Glutamatergic neuron (in vitro differentiated cells): ENCODE results near the gene DPM3. TPM values are rescaled to one million over a fixed set of nuclear protein-coding genes. Genes with fewer than 3 reads are reported as not detected.
A peak's percentile ranks its signal among the peaks of the same experiment; 100 is the strongest.

Experiments
- DNase-seq: peaks from one replicate; pipeline ENCODE4 v3.0.0; 2022
- H3K27ac Mint-ChIP-seq: one replicate; pipeline ENCODE4 v1.8.0; 2020; ENCODE audit warnings: mild to moderate bottlenecking, mixed read lengths, inconsistent platforms; ENCODE audit not compliant: unreplicated experiment
- H3K27me3 Mint-ChIP-seq: one replicate; pipeline ENCODE4 v1.8.0; 2020; ENCODE audit warnings: mild to moderate bottlenecking, moderate library complexity, mixed read lengths, inconsistent platforms; ENCODE audit not compliant: unreplicated experiment
- H3K36me3 Mint-ChIP-seq: one replicate; pipeline ENCODE4 v1.8.0; 2020; ENCODE audit warnings: mild to moderate bottlenecking, mixed read lengths, inconsistent platforms; ENCODE audit not compliant: unreplicated experiment
- H3K4me1 Mint-ChIP-seq: one replicate; pipeline ENCODE4 v1.8.0; 2020; ENCODE audit warnings: mild to moderate bottlenecking, low read depth, mixed read lengths, inconsistent platforms; ENCODE audit not compliant: unreplicated experiment
- H3K4me3 Mint-ChIP-seq: one replicate; pipeline ENCODE4 v1.8.0; 2020; ENCODE audit warnings: mild to moderate bottlenecking, mixed read lengths, inconsistent platforms; ENCODE audit not compliant: unreplicated experiment
- H3K9me3 Mint-ChIP-seq: one replicate; pipeline ENCODE4 v1.8.0; 2020; ENCODE audit warnings: mild to moderate bottlenecking, moderate library complexity, mixed read lengths, inconsistent platforms; ENCODE audit not compliant: unreplicated experiment
- total RNA-seq: library from RNA; stranded (reverse); fragmentation: NEBNext Ultra II Directional; extraction: Animal tissue kit (Norgen Biotek cat#: 25700); gene quantifications from one replicate; pipeline ENCODE4 v1.2.1, GENCODE V29; 2021; ENCODE audit not compliant: unreplicated experiment
- TF ChIP-seq, protein P1 (sequence below): fragments of 200-600 bp; sonication (generic); IDR thresholded peaks from one replicate; pipeline ENCODE4 v1.5.0; 2021; ENCODE audit not compliant: partially characterized antibody, unreplicated experiment

Gene DPM3
- total RNA-seq, 1 donor from 2014 or later: 27.7 TPM

GRCh38 chr1:155127105-155127966, 13.0 kb downstream of the DPM3 start, which contains the start of gene EFNA1:
EFNA1 (plus strand) TSS chr1:155127876; CDS start chr1:155127978, 102 bp downstream.
- H3K27me3 Mint-ChIP-seq: peaks cover 26% of the 10 kb centered on the region
- H3K4me3 Mint-ChIP-seq: peak within 1 kb of the TSS; percentile 90
- TF ChIP-seq, protein P1, sequence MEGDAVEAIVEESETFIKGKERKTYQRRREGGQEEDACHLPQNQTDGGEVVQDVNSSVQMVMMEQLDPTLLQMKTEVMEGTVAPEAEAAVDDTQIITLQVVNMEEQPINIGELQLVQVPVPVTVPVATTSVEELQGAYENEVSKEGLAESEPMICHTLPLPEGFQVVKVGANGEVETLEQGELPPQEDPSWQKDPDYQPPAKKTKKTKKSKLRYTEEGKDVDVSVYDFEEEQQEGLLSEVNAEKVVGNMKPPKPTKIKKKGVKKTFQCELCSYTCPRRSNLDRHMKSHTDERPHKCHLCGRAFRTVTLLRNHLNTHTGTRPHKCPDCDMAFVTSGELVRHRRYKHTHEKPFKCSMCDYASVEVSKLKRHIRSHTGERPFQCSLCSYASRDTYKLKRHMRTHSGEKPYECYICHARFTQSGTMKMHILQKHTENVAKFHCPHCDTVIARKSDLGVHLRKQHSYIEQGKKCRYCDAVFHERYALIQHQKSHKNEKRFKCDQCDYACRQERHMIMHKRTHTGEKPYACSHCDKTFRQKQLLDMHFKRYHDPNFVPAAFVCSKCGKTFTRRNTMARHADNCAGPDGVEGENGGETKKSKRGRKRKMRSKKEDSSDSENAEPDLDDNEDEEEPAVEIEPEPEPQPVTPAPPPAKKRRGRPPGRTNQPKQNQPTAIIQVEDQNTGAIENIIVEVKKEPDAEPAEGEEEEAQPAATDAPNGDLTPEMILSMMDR: no peak
- peaks cover 8% of the 10 kb centered on the region for H3K9me3 Mint-ChIP-seq
- H3K4me1 Mint-ChIP-seq: peaks cover 23% of the 10 kb centered on the region
- no peaks in the 10 kb centered on the region for H3K36me3 Mint-ChIP-seq
- peak; percentile 55 for DNase-seq
- H3K27ac Mint-ChIP-seq: peak within 1 kb of the TSS; percentile 22

GRCh38 chr1:155126556-155127104, 13.7 kb downstream of the DPM3 start:
- H3K27ac Mint-ChIP-seq: no peak overlapping the region
- H3K27me3 Mint-ChIP-seq: peaks cover 26% of the 10 kb centered on the region
- H3K36me3 Mint-ChIP-seq: no peaks in the 10 kb centered on the region
- H3K9me3 Mint-ChIP-seq: peaks cover 8% of the 10 kb centered on the region
- H3K4me1 Mint-ChIP-seq: peaks cover 23% of the 10 kb centered on the region
- H3K4me3 Mint-ChIP-seq: peak overlapping the region; percentile 90
- TF ChIP-seq, protein P1: no peak
- DNase-seq: peak; percentile 36

DNA sequence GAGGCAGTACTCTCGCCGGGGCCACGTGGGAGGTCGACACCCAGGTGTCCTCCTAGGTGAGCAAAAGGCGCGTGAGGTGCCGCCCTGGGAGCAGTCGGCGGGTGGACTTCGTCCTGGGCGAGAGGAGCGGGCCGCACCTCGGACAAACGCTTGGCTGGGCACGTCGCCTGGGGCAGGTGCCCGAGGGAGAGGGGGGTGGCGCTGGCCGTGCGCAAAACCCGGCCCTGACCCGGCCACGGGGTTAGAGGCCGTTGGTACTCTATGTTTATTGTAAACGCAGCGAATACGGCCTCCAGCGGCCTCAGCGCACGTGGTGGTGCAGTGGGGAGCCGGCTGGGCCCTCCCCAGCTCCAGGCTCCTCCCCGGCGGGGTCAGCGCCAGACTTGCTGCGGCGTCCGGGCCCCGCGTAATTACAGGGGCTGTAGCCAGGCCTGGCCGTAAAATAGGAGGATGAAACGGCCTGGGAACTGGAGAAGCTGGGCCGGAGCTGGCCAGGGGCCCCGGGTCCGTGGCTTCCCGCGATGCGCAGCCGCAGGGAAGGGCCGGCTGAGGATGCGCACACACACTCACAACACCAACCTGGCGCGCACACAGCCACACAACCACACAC, 14.3 kb downstream of the DPM3 start:
- Mint-ChIP-seq H3K9me3 (peaks cover 8% of the 10 kb centered on the region), H3K27me3 (peaks cover 26% of the 10 kb centered on the region), H3K27ac (no peak overlapping the region), H3K36me3 (no peaks in the 10 kb centered on the region), H3K4me3 (peak overlapping the region; percentile 81), H3K4me1 (peaks cover 23% of the 10 kb centered on the region)
- TF ChIP-seq, protein P1: no peak
- DNase-seq: peak; percentile 36

GRCh38 chr1:155125511-155125945, 14.8 kb downstream of the DPM3 start:
- TF ChIP-seq, protein P1: no peak
- Mint-ChIP-seq H3K4me3 (peak overlapping the region; percentile 73), H3K9me3 (peaks cover 6% of the 10 kb centered on the region), H3K27me3 (peaks cover 24% of the 10 kb centered on the region), H3K27ac (no peak overlapping the region), H3K36me3 (no peaks in the 10 kb centered on the region), H3K4me1 (peaks cover 20% of the 10 kb centered on the region)
- no peak for DNase-seq
